SK-N-SH (cell line): Measurements from ENCODE around the gene LPGAT1.

Experiments
- CTCF ChIP-seq: fragments of 200-600 bp; sonication (generic); IDR thresholded peaks from 2 replicates; pipeline ENCODE4 v1.6.1; 2017; ENCODE audit warnings: antibody characterized with exemption, mild to moderate bottlenecking, moderate library complexity
- FOSL2 ChIP-seq: IDR thresholded peaks from 2 replicates; pipeline ENCODE4 v1.4.0; 2012; ENCODE audit warnings: low read depth, mild to moderate bottlenecking, moderate library complexity, borderline replicate concordance
- FOXM1 ChIP-seq: IDR thresholded peaks from 2 replicates; pipeline ENCODE4 v1.4.0; 2012; ENCODE audit warnings: low read depth, mild to moderate bottlenecking
- JUND ChIP-seq: IDR thresholded peaks from 2 replicates; pipeline ENCODE4 v1.4.0; 2012
- MEF2A ChIP-seq: IDR thresholded peaks from 2 replicates; pipeline ENCODE4 v1.4.0; 2012; ENCODE audit warnings: low read depth, borderline replicate concordance
- PBX3 ChIP-seq: IDR thresholded peaks from 2 replicates; pipeline ENCODE4; 2012
- POLR2AphosphoS5 ChIP-seq: IDR thresholded peaks from 2 replicates; pipeline ENCODE4 v1.6.1; 2012; ENCODE audit warnings: low read depth, low read length
- RFX5 ChIP-seq: IDR thresholded peaks from 2 replicates; pipeline ENCODE4 v1.6.1; 2012; ENCODE audit warnings: mild to moderate bottlenecking, improper control_type of control experiment, low read length
- TEAD4 ChIP-seq: IDR thresholded peaks from 2 replicates; pipeline ENCODE4 v1.4.0; 2012; ENCODE audit warnings: mild to moderate bottlenecking, borderline replicate concordance; ENCODE audit not compliant: insufficient read depth
- YY1 ChIP-seq: IDR thresholded peaks from 2 replicates; pipeline ENCODE4 v1.4.0; 2012; ENCODE audit warnings: low read depth, mild to moderate bottlenecking
- ZBTB33 ChIP-seq: IDR thresholded peaks from 2 replicates; pipeline ENCODE4 v1.4.0; 2012; ENCODE audit warnings: low read depth, borderline replicate concordance
- TF ChIP-seq, protein P1 (sequence below): IDR thresholded peaks from 2 replicates; pipeline ENCODE4 v1.6.1; 2012; ENCODE audit warnings: mild to moderate bottlenecking, low read depth, low read length, moderate library complexity

DNA sequence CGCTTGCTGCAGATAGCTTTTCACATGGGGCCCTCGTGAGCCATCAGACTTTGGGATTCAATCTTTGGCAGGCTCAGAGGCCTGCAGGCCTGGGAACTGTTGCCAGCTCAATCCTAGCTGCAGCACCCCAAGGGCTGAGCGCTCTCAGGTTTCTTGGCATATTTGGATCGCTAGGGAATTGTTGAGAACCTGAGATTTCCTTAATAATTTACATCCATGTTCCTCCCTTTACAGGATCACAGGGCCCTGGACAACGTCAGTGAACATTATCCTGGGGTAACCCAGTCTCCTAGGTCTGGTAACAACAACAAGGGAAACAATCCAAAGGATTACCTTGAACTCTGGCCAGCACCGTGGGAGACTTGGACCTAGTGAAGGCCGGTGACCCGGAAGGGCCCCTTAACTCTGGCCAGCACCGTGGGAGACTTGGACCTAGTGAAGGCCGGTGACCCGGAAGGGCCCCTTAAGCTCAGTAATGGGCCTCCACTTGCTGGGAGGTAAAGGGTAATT lies 105.8 kb downstream of the LPGAT1 start:
- TF ChIP-seq JUND (no peak), TEAD4 (no peak), PBX3 (no peak), CTCF (no peak), FOXM1 (no peak), RFX5 (no peak), ZBTB33 (no peak), FOSL2 (no peak), YY1 (no peak), POLR2AphosphoS5 (no peak), MEF2A (no peak)
- TF ChIP-seq, protein P1, sequence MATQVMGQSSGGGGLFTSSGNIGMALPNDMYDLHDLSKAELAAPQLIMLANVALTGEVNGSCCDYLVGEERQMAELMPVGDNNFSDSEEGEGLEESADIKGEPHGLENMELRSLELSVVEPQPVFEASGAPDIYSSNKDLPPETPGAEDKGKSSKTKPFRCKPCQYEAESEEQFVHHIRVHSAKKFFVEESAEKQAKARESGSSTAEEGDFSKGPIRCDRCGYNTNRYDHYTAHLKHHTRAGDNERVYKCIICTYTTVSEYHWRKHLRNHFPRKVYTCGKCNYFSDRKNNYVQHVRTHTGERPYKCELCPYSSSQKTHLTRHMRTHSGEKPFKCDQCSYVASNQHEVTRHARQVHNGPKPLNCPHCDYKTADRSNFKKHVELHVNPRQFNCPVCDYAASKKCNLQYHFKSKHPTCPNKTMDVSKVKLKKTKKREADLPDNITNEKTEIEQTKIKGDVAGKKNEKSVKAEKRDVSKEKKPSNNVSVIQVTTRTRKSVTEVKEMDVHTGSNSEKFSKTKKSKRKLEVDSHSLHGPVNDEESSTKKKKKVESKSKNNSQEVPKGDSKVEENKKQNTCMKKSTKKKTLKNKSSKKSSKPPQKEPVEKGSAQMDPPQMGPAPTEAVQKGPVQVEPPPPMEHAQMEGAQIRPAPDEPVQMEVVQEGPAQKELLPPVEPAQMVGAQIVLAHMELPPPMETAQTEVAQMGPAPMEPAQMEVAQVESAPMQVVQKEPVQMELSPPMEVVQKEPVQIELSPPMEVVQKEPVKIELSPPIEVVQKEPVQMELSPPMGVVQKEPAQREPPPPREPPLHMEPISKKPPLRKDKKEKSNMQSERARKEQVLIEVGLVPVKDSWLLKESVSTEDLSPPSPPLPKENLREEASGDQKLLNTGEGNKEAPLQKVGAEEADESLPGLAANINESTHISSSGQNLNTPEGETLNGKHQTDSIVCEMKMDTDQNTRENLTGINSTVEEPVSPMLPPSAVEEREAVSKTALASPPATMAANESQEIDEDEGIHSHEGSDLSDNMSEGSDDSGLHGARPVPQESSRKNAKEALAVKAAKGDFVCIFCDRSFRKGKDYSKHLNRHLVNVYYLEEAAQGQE: no peak
